ENCODE measurements around the gene PEAR1.

GRCh38 chr1:156964441-156964840 lies 70.9 kb downstream of the PEAR1 start:
- TF ChIP-seq CHD1 (IDR thresholded peaks at IDR 0.05; ENCODE audit: low read depth, low read length), result no peak
- no peak for TF ChIP-seq CTCF (conservative IDR thresholded peaks at IDR 0.05; ENCODE audit: low read depth, low read length)
- no peak for TF ChIP-seq BHLHE40 (IDR thresholded peaks at IDR 0.05; ENCODE audit: low read depth, low read length)
- TF ChIP-seq RAD21 (IDR thresholded peaks at IDR 0.05; ENCODE audit: low read length), result no peak
- no peak for TF ChIP-seq POLR2A (IDR thresholded peaks at IDR 0.05; ENCODE audit: low read depth, low read length)
- no peak for TF ChIP-seq ELK1 (IDR thresholded peaks at IDR 0.05; ENCODE audit: borderline replicate concordance, low read depth, low read length)
- TF ChIP-seq RCOR1 (IDR thresholded peaks at IDR 0.05; ENCODE audit: insufficient replicate concordance, low read length), result no peak
- TF ChIP-seq FOS (IDR thresholded peaks at IDR 0.05; ENCODE audit: low read depth, low read length), result no peak
- TF ChIP-seq CEBPB (IDR thresholded peaks at IDR 0.05; ENCODE audit: low read depth, low read length), result no peak
- no peak for TF ChIP-seq MXI1 (IDR thresholded peaks at IDR 0.05; ENCODE audit: borderline replicate concordance, low read depth, low read length)

Measured in IMR-90 (cell line).